ENCODE data around the gene PMFBP1. TPM values are rescaled to one million over a fixed set of nuclear protein-coding genes. Genes with fewer than 3 reads are reported as not detected.

Gene PMFBP1
- polyA plus RNA-seq, 1 donor from 2014 or later: 1.0 TPM

GRCh38 chr16:72189865-72190371, 18.0 kb upstream of the PMFBP1 start:
- H3K79me2 ChIP-seq (replicated peaks; ENCODE audit: insufficient read depth, low read length): no peaks in the 10 kb centered on the region
- H3K9me2 ChIP-seq (ENCODE audit: insufficient read depth, low read length): no peaks in the 10 kb centered on the region
- H2AFZ ChIP-seq (ENCODE audit: low read depth, low read length): no peak overlapping the region
- no peaks in the 10 kb centered on the region for H3F3A ChIP-seq (ENCODE audit: insufficient read depth, low read length, poor library complexity, severe bottlenecking)
- H3K4me2 ChIP-seq (ENCODE audit: low read length): no peak overlapping the region
- H3K27me3 ChIP-seq (ENCODE audit: insufficient read depth, low read depth, low read length): no peaks in the 10 kb centered on the region
- H3K4me3 ChIP-seq (ENCODE audit: low read length): no peak overlapping the region
- no peaks in the 10 kb centered on the region for H3K36me3 ChIP-seq (ENCODE audit: insufficient read depth, low read length)
- H3K9ac ChIP-seq (ENCODE audit: low read length): no peak overlapping the region
- TF ChIP-seq REST (IDR thresholded peaks at IDR 0.05; ENCODE audit: borderline replicate concordance) (no peak), MXI1 (conservative IDR thresholded peaks at IDR 0.05; ENCODE audit: poor library complexity, severe bottlenecking) (no peak), TAF1 (IDR thresholded peaks at IDR 0.05; ENCODE audit: low read depth) (no peak), EP300 (conservative IDR thresholded peaks at IDR 0.05; ENCODE audit: poor library complexity, severe bottlenecking) (no peak), RAD21 (conservative IDR thresholded peaks at IDR 0.05) (no peak), POLR2AphosphoS5 (IDR thresholded peaks at IDR 0.05) (no peak), SMC3 (conservative IDR thresholded peaks at IDR 0.05; ENCODE audit: poor library complexity) (no peak), EZH2 (IDR thresholded peaks at IDR 0.05; ENCODE audit: borderline replicate concordance, insufficient read depth, low read length, poor library complexity, severe bottlenecking) (no peak)
- TF ChIP-seq, protein P1, sequence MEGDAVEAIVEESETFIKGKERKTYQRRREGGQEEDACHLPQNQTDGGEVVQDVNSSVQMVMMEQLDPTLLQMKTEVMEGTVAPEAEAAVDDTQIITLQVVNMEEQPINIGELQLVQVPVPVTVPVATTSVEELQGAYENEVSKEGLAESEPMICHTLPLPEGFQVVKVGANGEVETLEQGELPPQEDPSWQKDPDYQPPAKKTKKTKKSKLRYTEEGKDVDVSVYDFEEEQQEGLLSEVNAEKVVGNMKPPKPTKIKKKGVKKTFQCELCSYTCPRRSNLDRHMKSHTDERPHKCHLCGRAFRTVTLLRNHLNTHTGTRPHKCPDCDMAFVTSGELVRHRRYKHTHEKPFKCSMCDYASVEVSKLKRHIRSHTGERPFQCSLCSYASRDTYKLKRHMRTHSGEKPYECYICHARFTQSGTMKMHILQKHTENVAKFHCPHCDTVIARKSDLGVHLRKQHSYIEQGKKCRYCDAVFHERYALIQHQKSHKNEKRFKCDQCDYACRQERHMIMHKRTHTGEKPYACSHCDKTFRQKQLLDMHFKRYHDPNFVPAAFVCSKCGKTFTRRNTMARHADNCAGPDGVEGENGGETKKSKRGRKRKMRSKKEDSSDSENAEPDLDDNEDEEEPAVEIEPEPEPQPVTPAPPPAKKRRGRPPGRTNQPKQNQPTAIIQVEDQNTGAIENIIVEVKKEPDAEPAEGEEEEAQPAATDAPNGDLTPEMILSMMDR (IDR thresholded peaks at IDR 0.05; ENCODE audit: poor library complexity, severe bottlenecking): no peak
- no peak overlapping the region for H3K27ac ChIP-seq (ENCODE audit: low read length)
- H3K9me3 ChIP-seq (ENCODE audit: low read length): no peaks in the 10 kb centered on the region
- no peaks in the 10 kb centered on the region for H4K20me1 ChIP-seq (ENCODE audit: insufficient read depth)

DNA sequence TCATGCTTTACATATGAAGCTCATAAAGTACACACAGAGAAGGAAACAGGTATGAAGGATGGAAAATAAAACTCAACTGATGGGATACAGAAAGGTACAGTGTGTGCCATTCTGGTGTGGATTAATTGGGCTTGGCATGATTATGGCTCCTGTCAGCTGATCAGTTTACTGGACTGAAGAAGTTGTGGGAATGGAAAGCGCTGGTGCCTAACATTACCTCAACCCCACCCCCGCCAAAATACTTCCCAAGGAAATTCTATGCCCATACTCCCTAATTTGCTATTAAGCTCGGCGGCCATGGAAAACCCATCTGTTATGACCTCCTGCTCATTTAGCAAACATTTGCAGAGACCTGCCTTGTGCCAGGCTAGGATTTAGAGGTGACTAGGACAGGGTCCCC, 16.6 kb upstream of the PMFBP1 start:
- H3K36me3 ChIP-seq (ENCODE audit: insufficient read depth, low read length): no peaks in the 10 kb centered on the region
- no peak overlapping the region for H3K27ac ChIP-seq (ENCODE audit: low read length)
- H3K79me2 ChIP-seq (replicated peaks; ENCODE audit: insufficient read depth, low read length): no peaks in the 10 kb centered on the region
- no peak overlapping the region for H3K9ac ChIP-seq (ENCODE audit: low read length)
- H2AFZ ChIP-seq (ENCODE audit: low read depth, low read length): no peak overlapping the region
- H3F3A ChIP-seq (ENCODE audit: insufficient read depth, low read length, poor library complexity, severe bottlenecking): no peaks in the 10 kb centered on the region
- H3K4me2 ChIP-seq (ENCODE audit: low read length): no peak overlapping the region
- no peaks in the 10 kb centered on the region for H3K9me2 ChIP-seq (ENCODE audit: insufficient read depth, low read length)
- TF ChIP-seq, protein P1 (IDR thresholded peaks at IDR 0.05; ENCODE audit: poor library complexity, severe bottlenecking): no peak
- TF ChIP-seq REST (IDR thresholded peaks at IDR 0.05; ENCODE audit: borderline replicate concordance) (no peak), EP300 (conservative IDR thresholded peaks at IDR 0.05; ENCODE audit: poor library complexity, severe bottlenecking) (no peak), TAF1 (IDR thresholded peaks at IDR 0.05; ENCODE audit: low read depth) (no peak), RAD21 (conservative IDR thresholded peaks at IDR 0.05) (no peak), POLR2AphosphoS5 (IDR thresholded peaks at IDR 0.05) (no peak), MXI1 (conservative IDR thresholded peaks at IDR 0.05; ENCODE audit: poor library complexity, severe bottlenecking) (no peak), SMC3 (conservative IDR thresholded peaks at IDR 0.05; ENCODE audit: poor library complexity) (no peak), EZH2 (IDR thresholded peaks at IDR 0.05; ENCODE audit: borderline replicate concordance, insufficient read depth, low read length, poor library complexity, severe bottlenecking) (no peak)
- no peak overlapping the region for H3K4me3 ChIP-seq (ENCODE audit: low read length)
- no peaks in the 10 kb centered on the region for H4K20me1 ChIP-seq (ENCODE audit: insufficient read depth)
- H3K9me3 ChIP-seq (ENCODE audit: low read length): no peaks in the 10 kb centered on the region
- H3K27me3 ChIP-seq (ENCODE audit: insufficient read depth, low read depth, low read length): no peaks in the 10 kb centered on the region
